T follicular helper cell (primary cell): ENCODE data around the gene IDUA.

ENCODE experiments used
- DNase-seq: peaks from one replicate; pipeline ENCODE4 v3.0.0-alpha.2; 2020; ENCODE audit warnings: low read depth

IDUA gene

DNA sequence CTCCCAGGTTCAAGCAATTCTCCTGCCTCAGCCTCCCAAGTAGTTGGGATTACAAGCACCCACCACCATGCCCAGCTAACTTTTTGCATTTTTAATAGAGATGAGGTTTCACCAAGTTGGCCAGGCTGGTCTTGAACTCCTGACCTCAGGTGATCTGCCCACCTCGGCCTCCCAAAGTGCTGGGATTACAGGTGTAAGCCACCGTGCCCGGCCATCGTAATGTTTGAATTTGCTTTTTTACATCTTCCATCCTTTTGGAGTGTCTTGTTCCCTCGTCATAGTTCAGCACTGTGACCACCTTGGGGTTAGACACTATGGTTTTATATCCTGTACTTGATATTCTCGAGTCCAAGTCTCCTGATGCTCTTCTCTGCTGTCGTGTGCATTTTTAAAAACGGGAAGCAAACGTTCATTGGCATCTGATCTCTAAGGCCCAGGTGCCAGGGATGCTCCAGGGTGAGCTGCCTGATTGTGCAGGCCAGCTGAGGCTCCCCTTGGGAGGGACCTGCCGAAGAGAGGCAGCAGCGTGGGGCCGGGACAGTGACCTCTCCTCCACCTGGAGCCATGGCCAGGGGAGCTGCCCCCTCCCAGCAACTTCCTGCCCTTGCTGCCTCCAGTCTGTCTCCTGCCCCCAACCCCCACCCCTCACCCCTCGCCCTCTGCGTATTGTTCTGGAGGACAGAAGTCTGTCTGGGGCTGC, 30.2 kb upstream of the IDUA start:
- DNase-seq, result no peak

DNA sequence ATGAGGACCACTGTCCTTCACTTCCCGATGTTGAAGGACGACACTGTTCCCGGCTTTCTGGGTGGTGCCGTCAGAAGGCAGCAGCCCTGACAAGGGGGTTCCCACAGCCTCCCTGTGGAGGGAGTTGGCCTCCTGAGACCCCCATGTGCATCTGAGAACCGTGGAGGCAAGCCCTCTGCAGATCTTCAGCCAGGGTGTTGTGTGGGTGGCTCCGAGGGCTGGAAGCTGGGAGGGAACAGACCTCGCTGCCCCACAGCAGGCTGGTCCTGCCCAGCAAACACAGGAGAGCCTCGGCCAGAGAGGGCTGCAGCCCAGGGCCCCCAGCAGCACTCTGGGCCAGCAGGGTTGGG, 29.6 kb upstream of the IDUA start:
- no peak for DNase-seq

DNA sequence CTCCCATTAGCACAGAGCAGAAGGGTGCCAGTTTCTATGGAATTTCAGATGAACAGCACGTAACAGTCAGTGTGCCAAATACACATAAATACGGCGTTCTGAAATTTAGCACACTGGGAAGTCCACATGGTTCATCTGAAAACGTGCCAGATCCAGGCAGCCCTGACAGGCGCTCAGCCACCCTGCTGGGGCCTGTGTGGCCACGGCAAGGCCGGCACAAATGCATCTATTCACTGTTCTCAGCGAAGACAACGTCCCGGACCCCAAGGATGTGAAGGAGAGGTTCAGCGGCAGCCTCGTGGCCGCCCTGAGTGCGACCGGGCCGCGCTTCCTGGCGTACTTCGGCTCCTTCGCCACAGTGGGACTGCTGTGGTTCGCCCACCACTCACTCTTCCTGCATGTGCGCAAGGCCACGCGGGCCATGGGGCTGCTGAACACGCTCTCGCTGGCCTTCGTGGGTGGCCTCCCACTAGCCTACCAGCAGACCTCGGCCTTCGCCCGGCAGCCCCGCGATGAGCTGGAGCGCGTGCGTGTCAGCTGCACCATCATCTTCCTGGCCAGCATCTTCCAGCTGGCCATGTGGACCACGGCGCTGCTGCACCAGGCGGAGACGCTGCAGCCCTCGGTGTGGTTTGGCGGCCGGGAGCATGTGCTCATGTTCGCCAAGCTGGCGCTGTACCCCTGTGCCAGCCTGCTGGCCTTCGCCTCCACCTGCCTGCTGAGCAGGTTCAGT, 29.1 kb upstream of the IDUA start:
- no peak for DNase-seq

DNA sequence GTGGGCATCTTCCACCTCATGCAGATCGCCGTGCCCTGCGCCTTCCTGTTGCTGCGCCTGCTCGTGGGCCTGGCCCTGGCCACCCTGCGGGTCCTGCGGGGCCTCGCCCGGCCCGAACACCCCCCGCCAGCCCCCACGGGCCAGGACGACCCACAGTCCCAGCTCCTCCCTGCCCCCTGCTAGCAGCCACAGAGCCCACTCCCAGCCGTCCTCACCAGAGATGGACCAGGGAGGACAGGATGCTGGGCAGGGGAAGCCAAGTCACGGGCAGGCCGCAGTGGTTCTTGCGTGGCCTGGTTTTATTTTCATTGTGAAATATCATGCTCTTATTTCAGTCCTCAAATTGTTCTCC, 28.6 kb upstream of the IDUA start:
- no peak for DNase-seq

DNA sequence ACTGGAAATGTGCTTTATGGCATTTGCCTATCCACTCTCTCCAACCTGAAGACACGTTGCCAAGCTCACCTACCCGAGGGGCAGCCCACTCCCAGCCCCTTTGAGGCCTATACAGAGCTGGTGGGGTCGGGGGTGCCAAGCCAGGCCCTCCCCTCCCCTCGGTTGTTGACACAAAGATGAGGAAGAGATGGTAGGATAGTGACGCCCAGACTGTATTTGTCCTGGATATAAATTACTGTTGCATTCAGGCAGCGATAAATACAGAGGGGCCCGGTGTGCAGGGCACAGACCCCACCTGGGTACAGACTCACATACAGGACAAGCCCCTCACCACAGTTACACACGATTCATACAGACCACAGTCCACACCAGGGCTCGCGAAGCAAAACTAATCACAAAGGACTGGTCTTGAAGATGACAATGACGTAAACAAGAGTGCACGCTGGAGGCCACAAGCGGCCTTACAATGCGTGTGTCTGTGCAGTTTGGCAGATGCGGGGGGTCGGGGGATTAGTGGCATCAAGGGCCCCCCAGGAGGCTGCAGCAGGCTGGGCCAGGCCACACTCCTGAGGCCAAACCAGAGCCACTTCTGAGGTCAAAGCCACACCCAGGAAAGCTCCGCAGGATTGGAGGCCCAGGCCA, 28.0 kb upstream of the IDUA start:
- DNase-seq, result no peak

DNA sequence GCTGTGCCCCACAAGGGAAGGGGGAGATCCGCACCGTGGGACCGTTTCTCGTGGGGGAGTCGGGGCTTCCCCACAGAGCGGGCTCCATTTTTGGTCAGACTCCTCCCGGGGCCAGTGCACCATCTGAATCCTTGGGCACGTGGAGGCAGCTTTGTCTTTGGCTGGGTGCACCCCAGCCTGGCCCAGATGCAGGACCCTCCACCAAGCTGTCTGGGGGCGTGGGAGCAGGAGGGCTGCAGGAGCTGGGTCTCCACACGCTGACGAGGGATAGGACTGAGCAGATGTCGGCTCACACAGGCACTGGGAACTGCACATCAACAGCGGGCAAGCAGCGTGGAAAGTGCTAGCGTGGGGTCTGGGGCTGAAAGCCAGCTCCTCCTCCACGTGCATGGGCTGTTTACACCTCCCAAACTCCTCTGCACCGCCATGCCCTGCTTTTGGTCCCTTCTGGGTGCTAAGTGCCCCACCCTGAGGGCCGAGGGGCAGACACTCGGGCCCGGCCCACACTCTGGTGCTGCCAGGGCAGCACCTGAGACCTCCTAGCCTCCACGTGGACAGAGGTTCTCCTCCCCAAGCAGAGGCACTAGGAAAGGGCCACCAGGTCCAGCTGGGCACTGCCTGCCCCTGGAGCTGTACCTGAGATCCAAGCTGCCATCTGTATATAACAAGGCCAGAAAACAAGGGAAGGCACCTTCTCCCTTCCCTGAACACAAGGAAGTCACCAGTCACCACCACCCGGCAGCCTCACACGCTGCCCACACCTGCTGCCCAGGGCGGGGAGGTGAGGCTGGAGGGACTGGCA, 27.3 kb upstream of the IDUA start:
- no peak for DNase-seq

DNA sequence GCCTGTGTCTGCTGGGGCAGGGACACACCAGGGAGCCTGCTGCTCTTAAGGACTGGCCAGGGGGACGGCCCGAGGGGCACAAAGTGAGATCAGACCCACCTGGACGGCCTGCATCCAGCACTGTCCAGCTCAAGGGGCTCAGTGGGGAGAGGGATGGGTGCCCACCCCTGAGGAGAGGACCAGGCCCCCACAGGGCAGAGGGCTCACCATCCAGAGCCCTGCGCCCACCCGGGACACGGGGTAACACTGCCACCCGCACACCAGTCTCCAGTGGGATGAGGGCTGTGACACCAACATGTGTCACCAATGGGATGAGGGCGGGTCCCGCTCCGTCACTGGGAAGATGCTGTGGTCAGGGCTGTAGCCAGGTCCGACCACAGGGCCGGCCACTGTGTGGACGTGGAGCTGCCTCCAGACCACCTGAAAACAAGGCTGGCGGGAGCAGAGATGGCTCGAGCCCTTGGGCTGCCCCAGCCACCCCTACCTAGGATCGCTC, 26.7 kb upstream of the IDUA start:
- DNase-seq, result no peak

DNA sequence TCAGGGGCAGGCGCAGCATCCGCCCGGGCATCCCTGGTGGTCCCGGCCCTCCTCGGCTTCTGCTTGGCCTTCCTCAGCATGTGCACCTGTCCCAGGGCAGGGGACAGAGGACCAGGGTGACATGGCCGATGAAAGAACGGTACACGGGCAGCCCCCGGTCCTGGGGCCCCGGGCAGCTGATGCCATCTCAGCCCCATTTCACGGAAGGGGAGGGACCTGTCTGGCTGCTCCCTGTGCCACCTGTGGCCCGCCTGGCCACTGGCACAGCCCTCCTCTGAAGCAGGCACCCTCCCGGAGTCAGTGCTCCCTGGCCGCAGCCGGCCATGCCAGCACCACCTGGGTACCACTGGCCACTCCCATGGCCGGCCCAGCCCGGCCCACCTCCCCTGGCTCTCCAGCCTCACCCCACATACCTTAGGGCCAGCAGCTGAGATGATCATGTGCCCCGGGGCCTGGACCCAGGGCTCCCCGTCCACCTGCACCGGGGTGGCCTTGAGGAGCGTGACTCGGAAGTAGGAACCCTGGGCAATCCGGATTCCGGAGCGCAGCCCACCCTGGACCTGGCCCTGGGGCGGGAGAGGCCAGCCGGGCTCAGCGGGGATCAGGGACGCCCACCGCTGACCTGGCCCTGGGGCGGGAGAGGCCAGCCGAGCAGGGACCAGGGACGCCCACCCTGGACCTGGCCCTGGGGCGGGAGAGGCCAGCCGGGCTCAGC, 26.1 kb upstream of the IDUA start:
- no peak for DNase-seq

DNA sequence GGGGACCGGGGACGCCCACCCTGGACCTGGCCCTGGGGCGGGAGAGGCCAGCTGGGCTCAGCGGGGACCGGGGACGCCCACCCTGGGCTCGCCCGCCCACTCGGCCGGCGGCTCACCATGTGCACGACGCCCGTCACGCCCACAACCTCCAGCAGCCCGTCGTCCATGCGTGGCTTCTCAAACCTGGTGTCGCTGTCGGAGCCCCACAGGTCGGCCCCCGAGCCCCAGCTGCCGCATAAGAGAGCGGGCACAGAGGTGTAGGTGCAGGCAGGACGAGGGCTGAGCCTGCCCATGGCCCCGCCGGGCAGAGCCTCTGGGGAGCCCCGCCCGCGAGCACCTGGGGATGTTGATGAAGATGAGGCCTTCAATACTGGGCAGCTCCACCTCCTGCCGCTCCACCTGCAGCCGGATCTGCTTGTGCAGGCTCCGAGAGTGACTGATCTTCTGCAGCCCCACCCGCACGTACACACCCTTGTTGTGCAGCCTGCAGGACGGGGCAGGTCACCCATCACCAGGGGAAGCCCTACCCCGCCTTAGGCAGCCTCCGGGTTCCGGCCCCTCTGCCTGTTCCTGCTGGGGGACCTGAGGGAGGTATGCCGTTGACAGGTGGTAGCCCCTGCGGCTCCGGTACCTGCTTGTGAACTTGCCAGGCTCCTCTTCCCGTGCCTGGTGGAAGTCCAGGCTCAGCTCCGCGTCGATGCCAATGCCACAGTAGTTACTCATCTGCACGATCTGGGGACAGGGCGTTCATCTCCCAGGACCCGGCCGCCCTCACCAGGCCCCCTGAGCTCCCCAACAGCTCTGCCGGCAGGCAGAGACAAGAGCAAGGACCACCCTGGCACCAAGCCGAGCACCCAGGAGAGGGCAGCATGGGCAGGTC, 25.3 kb upstream of the IDUA start:
- no peak for DNase-seq

DNA sequence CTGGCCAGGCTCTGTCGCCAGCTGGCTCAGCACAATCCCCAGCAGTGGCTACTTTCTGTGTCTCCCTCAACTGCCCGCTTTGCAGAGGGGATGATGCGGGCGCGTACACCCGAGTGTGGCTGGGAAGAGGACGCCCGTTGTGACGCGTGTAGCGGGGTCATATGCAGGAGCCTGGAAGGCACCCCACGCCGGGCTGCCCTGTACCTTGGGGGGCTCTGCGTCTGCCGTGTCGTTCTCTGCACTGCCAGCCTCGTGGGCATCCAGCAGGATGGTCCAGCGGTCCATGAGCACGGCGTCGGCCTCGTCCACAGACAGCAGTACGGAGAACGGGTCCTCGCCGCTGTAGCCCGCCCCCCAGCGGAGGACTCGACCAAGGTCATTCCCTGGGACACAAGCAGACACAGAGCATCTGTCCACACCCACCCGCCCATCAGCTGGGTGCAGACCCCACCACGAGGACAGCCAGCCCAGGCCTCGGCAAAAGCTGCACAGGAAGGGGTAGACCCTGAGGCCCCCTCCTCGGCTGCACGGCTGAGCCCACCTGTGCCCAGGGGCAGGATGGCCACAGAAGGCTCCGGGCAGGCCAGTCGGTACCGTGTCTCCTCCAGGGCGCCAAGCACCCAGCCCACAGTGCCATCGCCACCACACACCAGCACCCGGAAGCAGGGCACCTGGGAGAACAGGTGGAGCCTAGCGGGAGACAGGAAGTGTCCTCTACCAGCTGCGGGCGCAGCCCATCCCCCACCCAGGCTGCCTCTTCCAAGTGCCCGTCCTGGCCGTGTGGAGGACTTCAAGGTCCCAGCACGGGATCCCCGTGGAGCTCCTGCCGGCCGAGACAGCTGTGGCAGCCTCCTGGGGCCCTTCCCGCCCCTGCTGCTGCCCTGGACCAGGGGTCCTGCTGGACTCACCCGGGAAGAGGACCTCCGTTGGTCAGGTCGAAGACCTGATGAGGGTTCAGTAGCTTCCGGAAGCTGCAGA, 24.3 kb upstream of the IDUA start:
- no peak for DNase-seq

DNA sequence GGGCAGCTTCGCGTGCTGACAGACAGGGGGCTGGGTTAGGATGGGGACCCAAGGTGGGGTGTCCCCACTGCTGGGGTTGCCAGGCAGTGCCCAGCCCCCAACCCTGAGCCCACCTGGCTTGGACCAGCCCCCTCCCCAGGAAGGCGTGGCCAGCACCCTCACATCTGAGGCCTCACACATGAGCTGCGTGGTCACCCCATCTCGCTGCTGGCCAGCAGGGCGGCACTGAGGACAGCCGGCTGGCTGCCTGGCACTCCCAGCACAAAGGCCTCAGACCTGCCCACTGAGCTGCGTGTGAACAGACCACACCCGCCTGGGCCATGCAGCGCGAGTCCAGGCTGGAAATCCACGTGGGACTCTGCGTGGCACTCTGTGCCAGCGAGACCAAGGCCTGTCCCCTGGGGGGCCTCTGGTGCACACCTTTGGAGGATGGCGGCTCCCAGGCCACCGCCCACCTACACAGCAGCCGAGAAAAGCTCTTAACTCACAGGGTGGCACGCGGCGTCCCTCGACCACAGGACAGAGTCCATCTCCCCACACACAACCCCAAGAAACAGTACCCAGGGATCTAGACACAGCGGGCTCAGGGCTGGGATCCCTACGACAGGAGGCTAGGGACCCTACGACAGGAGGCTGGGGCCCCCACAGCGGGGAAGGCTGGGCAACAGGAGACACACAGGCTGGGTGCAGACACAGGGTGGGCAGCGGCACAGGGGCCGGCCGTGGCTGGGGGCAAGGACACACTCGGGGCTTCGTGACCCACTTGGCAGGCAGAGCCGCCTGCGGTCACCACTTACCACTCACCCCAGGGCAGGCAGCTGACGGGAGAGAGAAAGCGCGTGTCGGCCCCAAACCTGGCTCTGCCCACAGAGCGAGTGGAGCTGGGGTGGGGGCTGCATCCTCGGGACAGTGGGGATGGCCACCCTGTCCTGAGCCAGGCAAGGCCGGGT, 23.3 kb upstream of the IDUA start:
- no peak for DNase-seq

DNA sequence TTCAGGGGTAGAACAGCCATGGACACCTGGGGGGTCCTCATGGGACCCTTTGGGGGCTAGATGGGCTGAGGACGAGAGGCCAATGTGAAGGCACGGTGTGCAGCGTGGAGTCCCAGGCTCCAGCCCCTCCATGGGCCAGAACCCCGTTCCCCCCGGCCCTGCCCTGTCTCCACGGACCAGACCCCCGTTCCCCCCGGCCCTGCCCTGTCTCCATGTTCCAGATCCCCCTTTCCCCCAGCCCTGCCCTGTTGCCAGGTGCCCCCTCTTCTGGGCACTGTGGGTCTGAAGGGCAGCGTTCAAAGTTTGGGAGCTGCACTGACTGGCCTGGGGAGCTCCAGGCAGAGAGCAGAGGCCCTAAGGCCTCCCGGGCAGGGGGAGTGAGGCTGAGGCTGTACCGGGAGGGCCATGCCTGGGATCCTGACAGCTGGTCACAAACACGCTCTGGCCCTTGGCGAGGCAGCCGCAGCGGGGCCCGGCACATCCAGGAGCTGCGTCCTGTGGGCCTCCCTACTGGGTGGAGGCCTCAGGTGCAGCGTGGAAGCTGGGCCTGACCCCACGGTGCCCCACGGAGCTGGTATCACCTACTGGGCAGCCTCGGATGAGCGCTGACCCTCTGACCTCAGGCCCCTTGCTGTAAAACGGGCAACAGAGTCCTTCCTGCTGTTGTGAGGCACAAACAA, 22.4 kb upstream of the IDUA start:
- no peak for DNase-seq

DNA sequence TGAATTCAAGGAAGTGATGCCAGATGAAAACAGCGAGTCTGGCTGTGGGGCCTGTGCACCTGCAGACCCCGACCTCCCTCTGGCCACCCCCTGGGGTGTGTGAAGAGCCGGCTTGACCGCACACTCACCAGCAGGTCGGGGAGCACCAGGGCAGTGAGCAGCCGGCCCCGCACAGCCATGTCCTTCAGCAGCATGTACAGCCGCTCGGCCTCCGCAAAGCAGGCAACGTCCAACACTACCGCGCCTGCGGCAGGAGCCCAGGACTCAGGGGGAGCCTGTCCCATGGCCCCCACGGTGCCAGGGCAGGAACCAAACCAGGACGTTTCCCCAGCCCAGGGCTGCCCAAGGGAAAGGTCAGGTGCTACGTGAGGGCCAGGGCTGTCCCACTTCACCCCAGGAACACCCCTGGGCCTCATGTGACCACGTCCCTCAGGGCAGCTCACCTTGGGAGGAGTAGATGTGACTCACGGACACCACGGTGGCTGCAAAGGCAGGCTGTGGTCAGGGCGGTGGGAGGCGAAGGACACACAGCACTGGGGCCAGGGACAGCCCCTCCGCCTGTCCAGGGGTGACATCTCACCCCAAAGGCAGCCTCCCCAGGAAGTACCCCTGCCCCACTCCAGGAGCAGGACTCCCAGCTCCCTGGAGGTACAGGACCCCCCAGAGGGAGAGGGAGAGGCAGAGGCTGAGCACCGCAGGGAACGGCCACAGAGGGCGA, 21.6 kb upstream of the IDUA start:
- no peak for DNase-seq

DNA sequence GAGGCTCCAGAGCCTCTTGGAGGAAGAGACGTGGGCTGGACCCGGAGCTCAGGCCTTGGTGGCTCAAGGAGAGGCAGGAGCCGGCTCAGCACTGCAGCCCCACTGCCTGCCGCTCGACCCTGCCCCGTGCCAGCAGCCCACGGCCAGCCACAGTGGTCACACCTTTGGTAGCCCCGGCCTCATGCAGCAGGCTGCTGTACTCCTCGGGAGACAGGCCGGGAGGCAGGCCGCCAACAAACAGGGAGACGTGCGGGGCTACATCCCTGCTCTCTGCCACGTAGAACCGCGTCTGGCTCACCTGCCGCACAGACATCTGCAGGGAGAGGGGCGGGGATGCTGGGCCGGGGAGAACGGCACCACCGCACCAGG, 21.1 kb upstream of the IDUA start:
- no peak for DNase-seq

DNA sequence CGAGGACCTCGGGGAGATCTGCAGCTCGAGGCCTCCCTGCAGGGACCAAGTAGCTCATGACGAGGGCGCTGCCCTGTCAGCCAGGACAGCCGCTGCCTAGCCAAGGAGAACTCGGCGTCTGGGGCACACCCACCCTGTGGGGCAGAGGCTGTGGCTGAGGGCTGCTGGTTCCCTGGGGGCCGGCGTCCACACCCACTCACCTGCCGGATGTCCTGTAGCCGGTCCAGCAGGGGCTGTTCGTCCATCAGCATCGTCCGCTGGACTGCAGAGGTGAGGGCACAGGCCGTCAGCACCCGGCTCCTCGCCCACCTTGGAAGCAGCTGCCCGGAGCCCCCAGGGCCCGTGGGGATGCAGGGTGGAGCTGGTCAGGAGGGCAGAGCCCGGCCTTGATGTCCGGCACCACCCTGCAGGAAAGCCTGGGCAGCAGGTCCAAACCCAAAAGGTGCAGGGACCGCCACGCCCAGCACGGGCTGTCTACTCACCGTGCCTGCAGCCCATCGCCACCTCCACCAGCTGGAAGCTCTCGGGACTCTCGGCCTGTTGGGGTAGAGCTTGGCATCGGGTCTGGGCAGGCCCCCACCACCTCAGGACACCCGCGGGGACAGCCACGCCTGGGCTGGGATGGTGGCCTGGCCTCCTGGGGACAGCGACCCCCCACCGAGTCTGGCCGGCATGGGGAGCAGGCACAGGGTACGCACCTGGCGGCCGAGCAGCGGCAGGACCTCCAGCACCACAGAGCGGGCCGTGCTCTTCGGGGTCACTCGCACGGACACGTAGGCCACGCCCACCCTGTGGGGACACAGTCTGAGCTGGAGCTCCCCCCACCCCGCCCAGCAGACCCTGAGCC, 20.4 kb upstream of the IDUA start:
- no peak for DNase-seq
